Measurements from ENCODE around the gene TMEM242. TPM values are rescaled to one million over a fixed set of nuclear protein-coding genes. Genes with fewer than 3 reads are reported as not detected.

TMEM242 gene
- total and polyA plus RNA-seq, 8 donors, result 3.4 to 6.2 (median 4.5) TPM

DNA sequence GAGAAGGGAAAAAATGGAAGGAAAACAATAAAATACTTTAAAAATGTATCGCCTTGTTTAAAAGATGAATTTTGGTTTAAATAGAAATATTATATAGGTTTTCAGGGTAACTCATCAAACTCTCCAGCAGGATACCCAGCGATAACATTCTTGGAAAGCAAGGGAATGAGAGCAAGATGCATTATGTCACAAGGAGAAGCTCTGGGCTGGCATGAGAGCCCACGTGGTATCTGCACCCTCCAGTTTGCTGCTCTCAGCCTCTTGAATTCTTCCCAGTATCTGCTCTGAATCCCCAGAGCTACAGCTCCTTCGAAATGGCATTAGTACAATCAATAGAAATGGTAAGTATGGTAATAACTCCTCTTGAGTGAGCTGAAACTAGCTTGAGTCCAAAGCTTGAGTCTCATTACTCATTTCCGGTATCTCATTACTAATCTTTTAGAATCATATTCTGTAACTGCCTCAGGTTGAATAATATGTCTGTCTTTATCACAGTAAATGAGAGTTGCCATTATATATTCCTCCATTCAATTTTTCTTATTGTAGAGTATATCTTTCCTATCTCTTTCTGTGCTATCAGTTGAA is 4.9 kb upstream of the TMEM242 start:
- Histone ChIP-seq H3K27me3 (no peaks in the 10 kb centered on the region), H3K36me3 (no peaks in the 10 kb centered on the region), H3K27ac (no peak overlapping the region), H3K9me3 (no peaks in the 10 kb centered on the region), H3K4me3 (no peak overlapping the region), H3K4me1 (peaks cover 0 to 3% (median 0%) of the 10 kb centered on the region in 3 donors)
- WGBS, 2 donors, result 48 to 65% methylated on average over 5 of the region's 5 CpGs
- FAIRE-seq, result no peak
- intact Hi-C loops (cut with DNase I), result no loop called here
- no peak for ATAC-seq
- TF ChIP-seq, protein P1, sequence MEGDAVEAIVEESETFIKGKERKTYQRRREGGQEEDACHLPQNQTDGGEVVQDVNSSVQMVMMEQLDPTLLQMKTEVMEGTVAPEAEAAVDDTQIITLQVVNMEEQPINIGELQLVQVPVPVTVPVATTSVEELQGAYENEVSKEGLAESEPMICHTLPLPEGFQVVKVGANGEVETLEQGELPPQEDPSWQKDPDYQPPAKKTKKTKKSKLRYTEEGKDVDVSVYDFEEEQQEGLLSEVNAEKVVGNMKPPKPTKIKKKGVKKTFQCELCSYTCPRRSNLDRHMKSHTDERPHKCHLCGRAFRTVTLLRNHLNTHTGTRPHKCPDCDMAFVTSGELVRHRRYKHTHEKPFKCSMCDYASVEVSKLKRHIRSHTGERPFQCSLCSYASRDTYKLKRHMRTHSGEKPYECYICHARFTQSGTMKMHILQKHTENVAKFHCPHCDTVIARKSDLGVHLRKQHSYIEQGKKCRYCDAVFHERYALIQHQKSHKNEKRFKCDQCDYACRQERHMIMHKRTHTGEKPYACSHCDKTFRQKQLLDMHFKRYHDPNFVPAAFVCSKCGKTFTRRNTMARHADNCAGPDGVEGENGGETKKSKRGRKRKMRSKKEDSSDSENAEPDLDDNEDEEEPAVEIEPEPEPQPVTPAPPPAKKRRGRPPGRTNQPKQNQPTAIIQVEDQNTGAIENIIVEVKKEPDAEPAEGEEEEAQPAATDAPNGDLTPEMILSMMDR (IDR thresholded peaks at IDR 0.05), result no peak
- no peak for DNase-seq

DNA sequence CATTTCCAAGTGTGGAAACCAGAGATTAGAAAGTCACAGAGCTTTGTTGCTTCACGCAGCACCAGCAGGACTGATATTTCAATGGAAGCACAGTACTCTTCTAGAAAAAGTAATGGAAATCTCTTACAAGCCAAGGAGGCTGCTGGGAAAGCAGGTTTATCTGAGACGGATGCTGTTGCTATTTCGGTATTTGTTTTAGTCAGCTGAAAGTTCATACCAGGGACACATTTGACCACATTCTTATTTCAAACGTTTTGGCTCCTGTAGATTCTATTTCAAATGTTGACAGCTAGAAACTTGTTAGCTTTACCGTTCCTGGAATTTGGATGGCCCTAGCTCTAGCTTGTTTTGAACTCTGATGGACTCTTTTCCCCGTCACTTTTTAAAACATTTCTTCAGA is 3.7 kb upstream of the TMEM242 start:
- no peak for DNase-seq
- no peaks in the 10 kb centered on the region for H3K36me3 ChIP-seq
- intact Hi-C loops (cut with DNase I), result no loop called here
- H3K27me3 ChIP-seq, result no peaks in the 10 kb centered on the region
- H3K27ac ChIP-seq, result no peak overlapping the region
- TF ChIP-seq, protein P1 (IDR thresholded peaks at IDR 0.05), result no peak
- peaks cover 0 to 10% (median 6%) of the 10 kb centered on the region in 3 donors for H3K4me1 ChIP-seq
- FAIRE-seq, result no peak
- 18 to 22% methylated on average over 6 of the region's 6 CpGs for WGBS, 2 donors
- no peak overlapping the region for H3K4me3 ChIP-seq
- no peak for ATAC-seq
- H3K9me3 ChIP-seq, result no peaks in the 10 kb centered on the region

DNA sequence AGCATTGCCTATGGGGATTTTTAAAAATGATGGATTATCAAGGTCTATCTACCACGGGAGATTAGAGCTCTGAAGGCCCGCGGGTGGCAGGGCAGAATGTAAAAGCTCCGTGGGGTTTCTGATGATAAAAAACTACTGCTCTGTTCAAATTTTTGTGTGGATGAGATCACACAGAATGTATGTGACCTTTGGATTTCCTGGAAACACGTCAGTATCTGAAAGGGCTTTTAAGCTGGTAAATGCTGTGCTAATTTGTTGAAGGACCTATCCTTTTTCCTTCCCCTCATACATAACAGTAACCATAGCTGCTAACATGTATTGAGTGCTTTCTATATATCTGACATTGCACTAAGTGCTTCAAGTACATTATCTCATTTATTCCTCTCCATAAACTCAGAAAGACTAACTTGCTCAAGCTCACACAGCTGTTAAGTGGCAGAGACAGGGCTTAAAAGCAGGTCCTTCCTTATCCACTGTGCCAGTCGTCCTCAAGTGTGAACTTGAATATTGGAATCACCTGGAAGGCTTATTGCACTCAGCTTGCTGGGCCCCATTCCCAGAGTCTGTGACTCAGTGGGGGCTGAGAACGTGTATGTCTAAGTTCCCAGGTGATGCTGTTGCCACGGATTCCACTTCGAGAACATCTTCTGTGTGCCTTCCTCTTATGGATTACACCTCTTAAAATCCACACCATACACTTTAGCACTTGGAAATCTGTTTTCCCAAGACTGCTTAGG is 1.9 kb upstream of the TMEM242 start:
- ATAC-seq, result no peak
- TF ChIP-seq, protein P1 (IDR thresholded peaks at IDR 0.05), result no peak
- intact Hi-C loops (cut with DNase I), result no loop called here
- no peak overlapping the region for H3K4me3 ChIP-seq
- no peak overlapping the region for H3K27ac ChIP-seq
- no peaks in the 10 kb centered on the region for H3K9me3 ChIP-seq
- H3K4me1 ChIP-seq, result peaks cover 0 to 10% (median 6%) of the 10 kb centered on the region in 3 donors
- no peaks in the 10 kb centered on the region for H3K36me3 ChIP-seq
- no peaks in the 10 kb centered on the region for H3K27me3 ChIP-seq
- WGBS, 2 donors, result 42 to 45% methylated on average over 9 of the region's 9 CpGs
- no peak for FAIRE-seq
- no peak for DNase-seq

DNA sequence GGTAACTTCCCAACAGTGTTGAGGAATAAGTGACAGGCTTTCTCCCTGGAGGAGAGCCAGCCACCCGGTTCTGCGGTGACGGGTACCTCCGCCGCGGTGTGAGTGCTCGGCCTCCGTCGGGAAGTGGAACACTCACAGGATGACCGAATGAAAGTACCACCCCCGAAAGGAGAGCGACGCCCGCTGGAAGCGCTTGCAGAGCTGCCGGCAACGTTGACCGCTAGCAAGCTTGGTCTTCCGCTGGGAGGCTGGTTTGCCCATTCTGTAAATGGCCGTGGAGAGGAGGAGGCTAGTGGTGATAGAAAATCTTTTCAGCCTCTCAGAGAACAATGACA is 614 bp upstream of the TMEM242 start:
- peaks cover 0 to 10% (median 6%) of the 10 kb centered on the region in 3 donors for H3K4me1 ChIP-seq
- intact Hi-C loops (cut with DNase I), result no loop called here
- 0 to 1% methylated on average over 20 of the region's 20 CpGs for WGBS, 2 donors
- peaks cover 0 to under 1% (median 0%) of the 10 kb centered on the region in 3 donors for H3K36me3 ChIP-seq
- H3K9me3 ChIP-seq, result no peaks in the 10 kb centered on the region
- DNase-seq (peak; percentile 73 to 89 (median 79)), FAIRE-seq (no peak), ATAC-seq (peak; percentile 68 to 90 (median 79))
- TF ChIP-seq, protein P1 (IDR thresholded peaks at IDR 0.05), result no peak
- no peaks in the 10 kb centered on the region for H3K27me3 ChIP-seq
- H3K27ac ChIP-seq, result peak overlapping the region; percentile 81 to 95 (median 83)
- peak overlapping the region; percentile 56 to 76 (median 68) for H3K4me3 ChIP-seq

DNA sequence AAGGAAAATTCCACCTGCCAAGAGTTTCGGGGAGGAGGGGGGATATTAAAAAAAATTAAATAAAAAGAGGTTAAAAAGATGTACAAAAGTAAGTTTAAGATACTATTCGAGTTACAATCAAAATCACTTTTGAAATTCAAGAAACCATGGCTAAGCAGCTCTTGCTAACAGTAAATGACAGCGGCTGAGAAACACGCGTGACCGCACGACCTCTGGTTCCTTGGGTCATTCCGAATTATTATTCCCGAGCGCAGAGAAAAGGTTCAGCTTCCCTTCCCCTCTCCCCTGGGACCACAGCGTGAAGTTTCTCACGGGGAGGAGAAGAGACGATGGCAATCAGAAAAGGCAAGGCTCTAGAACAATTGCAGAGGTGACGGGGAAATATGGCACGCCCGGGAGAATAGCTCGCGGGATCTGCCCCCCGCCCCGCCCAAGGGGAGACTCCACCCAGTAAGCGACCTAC is 496 bp downstream of the TMEM242 start:
- peak in 3 of 6 donors; percentile 81 to 89 (median 83) for DNase-seq
- FAIRE-seq, result no peak

More for the DNA sequence above, 496 bp downstream of the TMEM242 start:
- H3K36me3 ChIP-seq, result peaks cover 0 to 11% (median 0%) of the 10 kb centered on the region in 3 donors
- peak overlapping the region; percentile 81 to 95 (median 83) for H3K27ac ChIP-seq
- H3K4me1 ChIP-seq, result peaks cover 0 to 10% (median 6%) of the 10 kb centered on the region in 3 donors
- intact Hi-C loops (cut with DNase I), result no loop called here
- peak overlapping the region; percentile 56 to 76 (median 68) for H3K4me3 ChIP-seq
- no peaks in the 10 kb centered on the region for H3K9me3 ChIP-seq
- H3K27me3 ChIP-seq, result no peaks in the 10 kb centered on the region
- peak in 2 of 4 donors; percentile 85 to 89 for ATAC-seq
- WGBS, 2 donors, result 1% methylated on average over 21 of the region's 21 CpGs
- TF ChIP-seq, protein P1 (IDR thresholded peaks at IDR 0.05), result no peak
